Measurements from ENCODE around the gene SH3BP4.

DNA sequence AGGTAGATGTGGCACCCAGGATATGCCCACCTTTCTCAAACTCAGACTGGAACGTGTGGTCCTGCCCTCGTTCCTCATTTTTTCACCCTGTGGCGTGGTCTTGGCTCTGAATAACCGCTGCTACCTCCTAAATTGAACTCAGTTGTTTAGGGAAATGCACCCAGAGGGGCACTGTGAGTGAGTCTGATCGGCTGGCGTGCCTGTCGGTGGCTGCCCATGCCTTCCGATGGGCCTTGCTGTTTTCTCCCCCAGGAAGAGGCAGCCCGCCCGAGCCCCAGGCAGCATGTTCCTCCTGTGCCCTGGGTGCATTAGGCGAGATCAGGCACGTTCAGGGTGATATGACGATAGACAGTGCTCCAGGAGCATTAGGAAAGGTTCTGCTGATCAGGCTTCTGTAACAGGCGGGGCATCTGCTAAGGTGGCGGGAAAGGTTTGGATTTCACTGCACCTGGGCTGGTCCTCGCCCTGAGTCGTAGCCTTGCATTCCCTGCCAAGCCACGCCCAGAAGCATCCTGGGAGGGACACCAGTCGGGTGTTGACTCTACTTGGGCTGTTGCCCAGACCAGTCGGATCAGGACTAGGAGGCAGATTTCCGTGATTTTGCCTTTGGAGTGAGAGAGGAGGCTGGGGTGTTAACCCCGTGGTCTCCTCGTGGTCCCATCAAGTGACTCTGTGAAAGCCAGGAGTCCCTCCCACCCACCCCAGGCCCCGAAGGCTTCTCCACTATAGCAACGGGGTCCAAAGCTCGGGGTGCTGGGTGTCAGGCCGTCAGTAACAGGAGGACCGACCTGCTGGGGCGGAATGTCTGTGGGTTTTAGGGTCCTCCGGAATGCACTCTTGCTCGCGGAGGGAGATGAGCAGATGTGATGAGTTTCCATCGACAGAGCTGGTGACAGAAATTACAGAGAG, 75.1 kb downstream of the SH3BP4 start:
- no peak for TF ChIP-seq CTCF (IDR thresholded peaks at IDR 0.05; ENCODE audit: low read depth, low read length, poor library complexity, severe bottlenecking)
- no peak for TF ChIP-seq EZH2phosphoT487 (IDR thresholded peaks at IDR 0.05; ENCODE audit: borderline replicate concordance, low read length)
